RPMI8226 (cell line): ENCODE data around the gene APC2.

Experiments
- DNase-seq: peaks from one replicate; pipeline ENCODE4 v3.0.0-alpha.2; 2015

Gene APC2

GRCh38 chr19:1449467-1450442 is at the start of gene APC2:
APC2 (plus strand) TSS chr19:1450121; CDS start chr19:1453002, 2,881 bp downstream.
- DNase-seq, result no peak

GRCh38 chr19:1400281-1401137 is 49.4 kb upstream of the APC2 start:
- peak; percentile 62 for DNase-seq

DNA sequence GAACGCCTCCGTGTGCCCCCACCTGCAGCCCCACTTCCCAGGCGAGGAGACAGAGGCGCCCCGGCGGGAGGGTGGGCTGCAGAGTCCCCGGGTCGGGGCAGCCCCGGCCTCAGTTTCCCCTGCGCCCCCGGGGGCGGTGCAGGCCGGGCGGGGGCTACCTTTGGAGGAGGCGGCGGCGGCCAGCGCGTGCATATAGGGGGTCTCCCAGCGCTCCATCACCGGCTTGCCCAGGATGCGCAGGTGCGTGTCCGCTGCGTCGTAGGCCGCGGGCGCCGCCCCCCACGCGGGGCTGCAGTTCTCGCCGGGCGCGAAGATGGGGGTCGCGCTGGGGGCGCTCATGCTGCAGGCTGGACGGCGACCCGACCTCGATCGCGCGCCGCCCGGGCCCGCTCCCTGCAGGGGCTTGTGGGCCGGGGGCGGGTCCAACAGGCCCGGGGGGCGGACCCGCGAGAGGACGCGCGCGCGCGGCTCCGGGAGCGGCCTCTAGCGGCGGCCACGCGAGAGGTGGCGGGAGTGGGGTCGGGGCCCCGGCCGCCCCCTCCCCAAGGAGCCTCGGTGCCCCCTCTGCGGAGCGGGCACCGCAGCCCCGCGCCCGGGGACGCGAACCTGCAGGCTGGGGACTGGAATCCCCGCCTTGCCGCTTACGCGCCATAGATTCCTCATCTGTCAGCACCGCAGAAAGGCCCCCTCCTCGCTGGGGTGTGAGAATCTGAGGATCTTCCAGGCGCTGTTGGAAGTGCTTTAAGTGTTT is 48.6 kb upstream of the APC2 start, which contains the start of gene GAMT:
Gene GAMT (minus strand): TSS at position 405 of the 751 bp plus-strand sequence. CDS start 66 bp downstream, at position 339.
- peak; percentile 76 for DNase-seq

DNA sequence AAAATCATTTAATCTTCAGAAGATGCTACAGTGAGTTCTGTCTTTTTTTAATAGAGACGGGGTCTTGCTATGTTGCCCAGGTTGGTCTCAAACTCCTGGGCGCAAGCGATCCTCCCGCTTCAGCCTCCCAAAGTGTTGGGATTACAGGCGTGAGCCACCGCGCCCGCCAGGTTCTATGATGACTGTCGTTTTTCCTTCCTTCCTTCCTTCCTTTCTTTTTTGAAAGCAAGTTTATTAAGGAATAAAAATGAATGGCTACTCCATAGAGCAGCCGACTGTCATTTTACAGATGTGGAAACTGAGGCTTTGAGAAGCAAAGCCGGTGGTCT is 48.1 kb upstream of the APC2 start:
- DNase-seq, result no peak

GRCh38 chr19:1402411-1403070 is 47.4 kb upstream of the APC2 start:
- DNase-seq, result no peak

DNA sequence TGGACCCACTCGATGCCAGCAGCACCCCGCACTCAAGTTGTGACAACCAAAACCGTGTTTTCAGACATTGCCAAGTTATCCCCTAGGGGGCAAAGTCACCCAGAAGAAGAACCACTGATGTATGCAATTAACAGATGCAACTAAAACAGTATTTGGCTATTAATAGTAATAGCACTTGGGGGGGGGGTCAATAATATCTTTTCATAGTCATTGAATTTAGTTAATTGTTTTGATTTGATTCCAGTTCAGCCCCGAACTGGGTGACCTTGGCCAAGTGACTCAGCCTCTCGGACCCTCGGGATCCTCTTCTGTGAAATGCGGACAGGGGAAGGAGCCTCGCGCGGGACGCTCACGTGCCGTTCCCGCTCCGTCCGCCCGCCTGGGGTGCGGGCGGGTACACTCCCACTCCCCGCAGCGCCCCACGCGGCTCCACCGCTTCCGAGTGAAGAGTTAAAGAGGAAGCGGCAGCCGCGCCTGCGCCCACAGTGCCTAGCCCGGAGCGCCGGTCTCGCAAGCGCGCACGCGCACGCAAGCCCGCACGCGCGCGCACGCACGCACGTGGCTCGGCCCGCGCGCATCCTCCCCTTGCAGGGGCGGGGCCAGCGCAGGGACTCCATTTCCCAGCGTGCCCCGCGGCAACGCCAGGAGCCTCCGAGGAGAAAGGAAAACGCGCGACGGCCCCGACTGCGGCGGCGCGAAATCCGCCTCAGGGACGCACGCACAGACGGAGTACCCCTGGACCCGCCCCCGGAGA is 43.0 kb upstream of the APC2 start:
- peak; percentile 99 for DNase-seq

DNA sequence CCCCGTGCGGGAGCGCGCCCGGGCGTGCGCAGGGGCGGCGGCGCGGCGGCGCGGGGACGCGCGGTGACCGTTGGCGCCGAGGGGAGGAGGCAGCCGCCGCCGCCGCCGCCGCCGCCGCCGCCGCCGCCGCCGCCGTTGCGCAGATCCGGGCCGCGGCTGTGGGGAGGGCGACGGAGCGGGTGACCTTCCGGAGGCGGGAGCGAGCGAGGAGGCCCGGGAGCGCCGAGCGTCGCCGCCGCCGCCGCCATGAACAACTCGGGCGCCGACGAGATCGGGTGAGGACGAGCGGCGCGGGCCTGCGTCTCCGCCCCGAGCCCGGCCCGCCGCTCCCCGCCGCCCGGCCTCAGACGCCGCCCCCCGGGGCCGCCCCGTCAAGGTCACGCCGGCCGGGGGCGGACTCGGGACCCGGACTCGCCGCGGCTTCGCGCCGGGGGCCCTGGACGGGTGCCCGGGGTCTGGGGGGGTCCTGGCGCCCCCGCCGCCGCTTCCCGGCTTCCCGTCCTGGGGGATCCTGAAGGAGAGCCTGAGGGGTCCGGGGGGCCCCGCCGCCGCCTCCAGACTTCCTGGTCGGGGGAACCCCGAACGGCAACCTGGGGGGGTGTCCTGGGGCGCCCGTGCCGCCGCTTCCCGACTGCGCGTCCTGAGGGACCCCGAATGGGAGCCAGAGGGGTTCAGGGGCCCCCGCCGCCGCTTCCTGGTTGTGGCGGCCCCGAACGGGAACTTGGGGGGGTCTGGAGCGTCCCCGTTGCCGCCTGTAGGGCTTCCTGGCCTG is 42.2 kb upstream of the APC2 start, which contains the start of gene DAZAP1:
Gene DAZAP1 (plus strand): TSS at position 59 of the 772 bp plus-strand sequence. CDS start 188 bp downstream, at position 247.
- DNase-seq, result no peak

DNA sequence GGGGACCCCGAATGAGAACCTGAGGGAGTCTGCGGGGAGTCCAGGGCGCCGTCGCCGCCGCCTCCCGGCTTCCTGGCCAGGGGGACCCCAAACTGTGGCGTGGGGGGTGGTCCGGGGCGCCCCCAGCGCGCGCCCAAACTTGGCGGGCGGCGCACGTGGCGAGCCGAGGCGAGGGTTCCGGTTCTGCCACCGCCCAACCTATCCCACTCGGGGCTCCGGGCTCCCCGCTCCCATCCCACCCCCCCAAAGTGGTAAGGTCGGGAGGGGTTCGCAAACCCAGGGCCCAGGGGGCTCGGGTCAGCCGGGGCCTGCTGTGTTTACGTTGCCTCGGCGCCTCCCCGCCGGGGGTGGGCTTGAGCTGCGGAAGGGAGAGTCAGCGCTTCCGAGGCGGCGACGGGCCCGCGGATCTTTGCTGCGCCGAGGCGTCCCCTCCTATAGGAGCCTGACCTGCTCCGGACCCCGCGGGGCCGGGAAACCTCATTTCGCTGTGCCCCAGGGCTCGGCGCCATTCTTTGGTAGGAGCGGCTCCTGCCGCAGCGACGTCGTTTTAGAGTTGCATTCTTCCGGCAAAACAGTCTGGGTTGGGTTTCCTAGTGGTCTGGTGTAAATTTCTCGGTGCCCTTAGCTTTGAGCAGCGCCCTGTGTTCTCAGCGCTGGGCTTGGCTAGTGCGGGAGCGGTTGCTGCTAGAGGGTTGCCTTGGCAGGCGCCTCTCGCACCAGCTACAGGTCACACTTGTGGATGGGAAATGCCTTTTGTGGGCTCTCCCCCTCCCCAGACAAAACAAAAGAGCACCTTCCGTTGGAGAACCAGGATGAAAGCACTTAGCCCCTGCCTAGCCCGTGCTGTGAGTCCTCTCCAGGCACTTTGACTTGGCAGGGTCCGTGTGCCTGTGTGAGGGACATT is 41.4 kb upstream of the APC2 start:
- peak; percentile 58 for DNase-seq

DNA sequence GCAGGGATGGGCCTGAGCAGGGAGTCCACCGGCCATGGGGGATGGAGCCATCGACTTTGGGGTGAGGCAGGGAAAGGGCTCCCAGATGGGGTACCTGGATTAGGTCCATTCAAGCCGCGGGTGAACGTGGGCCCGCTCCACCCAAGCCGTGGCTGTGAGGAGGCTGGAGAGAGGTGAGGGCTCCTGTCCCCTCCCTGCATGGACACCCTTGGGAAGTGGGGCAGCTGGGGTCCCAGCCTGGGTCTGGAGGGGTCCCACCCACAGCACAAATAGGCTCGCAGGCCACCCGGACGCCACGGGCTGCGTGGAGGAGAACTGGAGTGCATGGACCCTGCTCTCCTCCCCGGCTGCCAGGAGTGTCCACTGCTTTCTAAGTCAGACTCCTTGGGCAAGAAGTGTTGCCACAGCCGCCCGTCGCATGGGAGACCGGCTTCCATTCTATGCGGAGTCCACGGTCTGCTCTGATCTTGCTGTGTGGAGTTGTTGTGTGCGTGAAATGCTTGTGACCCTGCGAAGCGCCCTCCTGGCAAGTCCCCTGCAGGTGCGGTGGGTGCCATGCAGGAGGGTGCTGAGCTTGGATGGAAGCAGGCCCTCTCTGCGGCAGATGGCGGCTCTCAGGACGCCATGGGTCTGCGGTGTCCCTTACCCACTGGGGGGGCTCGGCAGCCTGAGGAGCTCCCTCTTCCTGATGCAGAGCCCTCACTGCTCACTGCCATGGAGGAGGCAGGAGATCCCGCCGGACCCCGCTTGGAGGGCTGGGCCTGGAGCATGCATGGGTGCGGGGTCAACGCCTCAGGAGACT is 40.5 kb upstream of the APC2 start:
- no peak for DNase-seq

DNA sequence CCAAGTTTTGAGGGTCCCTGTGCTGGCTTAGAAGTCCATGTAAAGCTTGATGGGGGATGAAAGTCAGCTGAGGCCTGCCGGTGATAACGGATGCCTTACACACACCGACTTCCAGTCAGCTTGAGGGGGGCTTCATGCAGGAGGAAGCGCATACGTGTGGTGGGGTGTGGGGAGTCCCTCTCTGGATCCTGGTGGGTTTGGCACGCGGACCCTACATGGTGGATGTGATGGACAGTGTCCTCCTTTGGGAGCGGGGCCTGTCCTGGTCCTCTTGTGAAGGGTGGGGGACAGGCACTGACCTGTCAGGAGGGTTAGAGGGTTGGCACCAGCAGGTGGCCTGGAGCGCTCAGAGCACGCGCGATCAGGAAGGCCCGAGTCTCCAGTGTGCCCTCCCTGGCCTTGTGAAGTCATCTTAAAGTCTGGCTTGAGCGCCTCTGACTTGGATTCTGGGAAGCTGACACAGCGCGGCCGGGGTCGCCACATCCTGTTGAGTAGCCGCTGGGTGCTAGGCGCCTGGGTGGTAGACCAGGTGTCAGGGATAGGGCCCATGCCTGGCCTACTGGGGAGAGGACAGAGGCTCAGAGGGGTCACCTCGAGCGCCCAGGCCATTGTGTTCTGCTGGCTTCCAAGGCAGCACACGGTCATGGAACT is 39.7 kb upstream of the APC2 start:
- DNase-seq, result no peak

GRCh38 chr19:1410789-1411188 is 39.1 kb upstream of the APC2 start:
- no peak for DNase-seq

DNA sequence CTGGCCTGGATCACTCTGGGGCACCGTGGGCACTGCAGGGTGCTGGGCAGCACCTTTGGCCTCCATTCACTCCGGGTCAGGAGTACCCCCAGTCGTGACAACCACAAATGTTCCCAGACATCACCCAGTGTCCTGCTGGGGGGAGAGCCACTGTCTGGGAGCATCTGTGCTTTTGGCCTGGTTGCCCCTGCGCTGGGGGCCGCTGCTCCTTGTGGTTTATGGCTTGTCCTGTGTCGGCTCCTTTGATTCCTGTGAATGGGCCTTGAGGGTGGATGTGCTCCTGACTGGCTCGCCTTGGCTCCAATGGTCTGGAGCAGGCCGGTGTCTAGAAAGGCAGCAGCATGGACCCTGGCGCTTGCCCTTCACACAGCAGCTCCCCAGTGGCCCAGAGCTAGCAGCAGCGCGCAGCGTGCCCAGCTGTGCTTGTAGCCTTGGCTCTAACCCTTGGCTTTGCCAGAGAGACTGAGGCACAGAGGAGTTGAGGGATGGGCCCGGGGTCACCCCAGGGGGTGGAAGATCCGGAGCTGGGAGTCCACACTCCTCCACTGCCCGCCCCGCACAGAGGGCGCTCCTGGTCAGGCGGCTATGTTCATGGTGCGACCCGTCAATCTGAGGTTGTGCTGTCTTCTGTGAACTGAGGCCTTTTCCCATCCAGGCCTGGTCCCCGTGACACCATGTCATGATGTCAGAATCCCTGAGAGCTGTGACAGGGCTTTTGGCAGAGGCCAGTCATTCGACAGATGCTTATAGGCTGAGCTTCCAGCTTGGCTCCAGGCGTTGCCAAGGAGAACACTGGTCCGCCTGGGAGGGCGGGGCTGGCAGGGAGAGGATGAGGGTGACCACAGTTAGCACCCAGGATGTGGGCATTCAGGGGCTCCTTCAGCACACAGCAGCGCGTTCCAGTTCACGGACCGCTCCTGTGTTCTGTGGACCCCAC is 38.4 kb upstream of the APC2 start:
- DNase-seq, result no peak

DNA sequence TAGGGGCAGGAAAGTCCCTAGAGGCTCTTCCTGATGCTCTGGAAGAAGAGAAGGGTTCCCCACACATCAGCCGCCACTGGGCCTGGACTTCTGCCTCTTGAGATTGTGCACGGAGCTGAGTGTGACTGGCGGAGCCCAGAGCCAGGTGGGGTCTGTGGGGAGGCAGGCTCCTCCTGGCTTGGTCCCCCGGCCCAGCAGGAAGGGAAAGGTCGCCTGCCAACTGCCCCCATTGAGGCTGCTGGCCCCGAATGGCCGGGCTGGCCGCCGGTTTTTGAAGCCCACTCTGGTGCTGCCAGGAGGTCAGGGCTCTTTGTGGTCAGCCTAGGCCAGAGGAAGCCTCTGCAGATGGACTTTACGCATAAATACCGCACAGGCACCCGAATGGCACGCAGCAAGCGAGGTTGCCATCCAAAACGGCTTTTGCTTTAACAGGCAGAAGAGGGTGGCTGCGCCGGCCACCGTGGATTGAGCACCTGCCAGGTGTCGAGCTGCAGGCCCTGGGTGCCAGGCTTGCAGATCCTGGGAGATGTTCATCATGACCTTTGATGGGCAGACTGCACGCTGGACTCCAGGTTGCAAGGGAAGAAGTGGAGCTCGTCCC is 37.5 kb upstream of the APC2 start:
- DNase-seq, result no peak

DNA sequence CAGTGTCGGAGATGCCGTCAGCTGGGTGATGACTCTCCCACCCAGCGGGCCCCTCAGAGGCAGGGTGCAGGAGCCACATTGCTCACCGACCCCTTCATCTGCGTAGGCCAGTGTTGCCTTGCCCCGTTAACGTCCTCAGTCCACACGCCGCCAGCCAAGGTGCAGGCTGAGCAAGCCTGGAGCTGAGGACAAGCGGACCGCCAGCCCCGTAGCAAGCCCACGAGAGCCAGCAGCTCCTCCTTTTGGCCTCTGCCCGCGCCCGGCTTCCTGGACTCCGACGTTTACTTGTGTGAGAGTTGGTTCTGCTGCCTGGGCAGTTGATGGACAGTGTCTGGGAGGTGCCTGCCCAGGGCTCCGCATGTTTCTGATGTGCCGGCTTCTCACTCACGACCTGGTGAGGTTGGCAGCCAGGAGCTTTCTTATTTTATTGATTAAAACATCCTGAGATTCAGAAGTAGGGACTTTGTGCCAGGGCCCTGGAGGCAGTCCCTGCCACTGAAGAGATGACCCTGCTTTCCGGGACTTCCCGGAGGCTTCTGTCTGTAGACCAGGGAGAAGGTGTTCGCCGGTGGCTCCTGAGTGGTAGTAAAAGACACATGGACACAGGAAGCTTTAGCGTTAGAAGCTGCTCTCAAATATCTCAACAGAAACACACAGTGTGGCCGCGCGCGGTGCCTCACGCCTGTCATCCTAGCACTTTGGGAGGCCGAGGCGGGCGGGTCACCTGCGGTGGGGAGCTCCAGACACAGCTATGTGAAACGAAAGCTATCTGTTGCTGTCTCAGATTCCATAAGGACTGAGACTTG is 36.7 kb upstream of the APC2 start:
- DNase-seq, result no peak

DNA sequence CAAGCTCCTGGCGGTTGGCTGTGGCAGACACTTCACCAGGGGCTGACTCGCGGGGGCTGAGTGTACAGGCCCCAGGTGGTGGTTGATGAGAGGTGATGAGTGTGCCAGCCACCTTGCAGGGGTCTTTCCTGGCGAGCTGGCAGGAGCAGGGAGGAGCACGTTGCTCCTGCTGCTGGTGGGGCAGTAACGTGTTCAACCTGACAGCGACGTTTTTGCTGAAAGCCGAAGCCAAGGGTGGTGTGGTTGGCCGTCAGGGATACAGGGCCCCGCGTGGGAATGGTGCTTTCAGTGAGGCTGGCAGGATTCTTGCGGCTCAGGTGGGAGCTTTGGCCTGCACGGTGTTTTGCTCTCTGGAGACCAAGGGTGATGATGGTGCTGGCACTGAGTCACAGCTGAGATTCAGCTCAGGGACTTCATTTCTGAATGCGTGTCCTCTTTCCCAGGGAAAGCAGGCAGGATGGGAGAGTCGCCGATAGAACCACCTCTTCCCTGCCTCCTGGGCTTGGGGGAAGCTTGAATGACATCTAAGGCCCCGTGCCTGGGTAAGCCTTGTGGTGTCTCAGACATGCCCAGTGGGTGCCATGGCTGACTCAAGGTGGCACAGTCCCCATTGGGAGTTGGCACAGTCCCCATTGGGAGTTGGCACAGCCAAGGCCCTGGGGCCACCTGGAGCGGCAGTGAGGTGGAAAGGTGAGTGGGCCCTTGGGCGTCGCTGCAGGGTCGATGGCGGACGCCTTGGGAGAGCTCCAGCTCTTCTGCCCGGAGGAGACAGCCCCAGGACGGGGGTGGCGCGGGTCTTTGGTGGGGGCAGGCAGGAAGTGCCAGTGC is 33.7 kb upstream of the APC2 start:
- no peak for DNase-seq
